IPS-20b (cell line): ENCODE measurements around the gene GPX6.
"Not testable (repeated sequence)": the region's sequence is repeated elsewhere in the genome, so short reads cannot be mapped to it uniquely, and the experiment has no call there.

Experiments used
- H3K27ac ChIP-seq: one replicate; pipeline ENCODE4 v1.5.1; 2013; ENCODE audit warnings: low read length
- H3K27me3 ChIP-seq: 2 replicates; pipeline ENCODE4 v1.6.1; 2013; ENCODE audit warnings: mild to moderate bottlenecking, low read length, inconsistent platforms; ENCODE audit not compliant: insufficient read depth
- H3K36me3 ChIP-seq: 2 replicates; pipeline ENCODE4 v1.6.1; 2013; ENCODE audit warnings: low read depth, mild to moderate bottlenecking, inconsistent platforms, low read length, moderate library complexity; ENCODE audit not compliant: insufficient read depth
- H3K4me1 ChIP-seq: 2 replicates; pipeline ENCODE4 v1.6.1; 2013; ENCODE audit warnings: mild to moderate bottlenecking, control low read depth, inconsistent platforms, low read length, moderate library complexity; ENCODE audit not compliant: insufficient read depth
- H3K4me3 ChIP-seq: 2 replicates; pipeline ENCODE4 v1.5.1; 2013; ENCODE audit warnings: mild to moderate bottlenecking, low read length, inconsistent platforms
- H3K9ac ChIP-seq: 2 replicates; pipeline ENCODE4 v1.6.1; 2013; ENCODE audit warnings: low read depth, mild to moderate bottlenecking, inconsistent platforms, low read length, moderate library complexity
- H3K9me3 ChIP-seq: 2 replicates; pipeline ENCODE4 v1.6.1; 2013; ENCODE audit warnings: mild to moderate bottlenecking, low read depth, low read length, inconsistent platforms; ENCODE audit not compliant: insufficient read depth

The GPX6 gene

DNA sequence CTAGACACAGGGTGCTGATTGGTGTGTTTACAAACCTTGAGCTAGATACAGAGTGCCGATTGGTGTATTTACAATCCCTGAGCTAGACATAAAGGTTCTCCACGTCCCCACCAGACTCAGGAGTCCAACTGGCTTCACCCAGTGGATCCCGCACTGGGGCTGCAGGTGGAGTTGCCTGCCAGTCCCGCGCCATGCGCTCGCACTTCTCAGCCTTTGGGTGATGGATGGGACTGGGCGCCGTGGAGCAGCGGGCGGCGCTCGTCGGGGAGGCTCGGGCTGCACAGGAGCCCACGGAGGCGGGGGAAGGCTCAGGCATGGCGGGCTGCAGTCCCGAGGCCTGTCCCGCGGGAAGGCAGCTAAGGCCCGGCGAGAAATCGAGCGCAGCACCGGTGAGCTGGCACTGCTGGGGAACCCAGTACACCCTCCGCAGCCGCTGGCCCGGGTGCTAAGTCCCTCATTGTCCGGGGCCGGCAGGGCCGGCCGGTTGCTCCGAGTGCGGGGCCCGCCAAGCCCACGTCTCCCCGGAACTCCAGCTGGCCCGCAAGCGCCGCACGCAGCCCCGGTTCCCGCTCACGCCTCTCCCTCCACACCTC is 46.3 kb downstream of the GPX6 start:
- H3K27ac ChIP-seq, H3K4me3 ChIP-seq, H3K4me1 ChIP-seq, H3K9ac ChIP-seq, H3K36me3 ChIP-seq, H3K9me3 ChIP-seq, H3K27me3 ChIP-seq: not testable (repeated sequence)

DNA sequence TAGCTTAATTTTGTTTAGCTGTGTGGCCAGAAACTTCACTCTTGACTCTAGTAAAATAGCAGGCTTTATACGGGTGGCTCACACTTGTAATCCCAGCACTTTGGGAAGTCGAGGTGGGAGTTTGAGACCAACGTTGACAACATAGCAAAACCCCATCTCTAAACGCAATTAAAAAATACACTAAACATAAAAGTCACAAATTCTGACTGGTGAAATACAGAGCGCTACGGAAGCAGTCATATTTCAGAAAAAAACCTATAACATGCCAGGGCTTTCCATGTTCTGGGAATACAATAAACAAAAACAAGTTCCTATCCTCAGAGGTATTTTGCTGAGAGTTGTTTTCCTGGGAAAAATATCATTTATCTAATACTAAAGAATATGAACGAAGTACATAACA is 47.5 kb downstream of the GPX6 start:
- Histone ChIP-seq H3K36me3 (no peaks in the 10 kb centered on the region), H3K9me3 (0 out of 2 replicates have a peak, but pooled peaks cover 3% of the 10 kb centered on the region), H3K27me3 (peaks cover 6% of the 10 kb centered on the region; the same call in 1 of the 2 replicates), H3K4me1 (no peaks in the 10 kb centered on the region), H3K4me3 (no peak overlapping the region), H3K27ac (no peak overlapping the region), H3K9ac (no peak overlapping the region)

DNA sequence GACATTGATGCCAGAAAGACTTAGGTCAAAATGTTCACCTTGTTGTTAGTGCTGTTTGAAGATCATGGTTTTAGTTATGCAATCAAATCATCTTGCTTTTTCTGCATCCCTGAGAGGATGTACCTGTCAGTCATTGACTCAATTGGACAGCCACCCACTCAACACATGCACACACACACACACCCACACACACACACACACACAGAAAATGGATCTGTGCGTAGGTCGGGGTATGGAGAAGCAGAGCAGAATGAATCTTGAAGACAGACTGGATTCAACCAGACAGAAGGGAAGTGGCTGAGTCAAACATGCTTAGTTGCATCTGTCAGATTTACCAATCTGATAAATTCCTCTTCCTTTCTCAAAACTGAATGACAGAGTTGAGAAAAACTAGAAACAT is 53.2 kb downstream of the GPX6 start:
- H3K9ac ChIP-seq = no peak overlapping the region
- peaks cover 34% of the 10 kb centered on the region for H3K27me3 ChIP-seq

DNA sequence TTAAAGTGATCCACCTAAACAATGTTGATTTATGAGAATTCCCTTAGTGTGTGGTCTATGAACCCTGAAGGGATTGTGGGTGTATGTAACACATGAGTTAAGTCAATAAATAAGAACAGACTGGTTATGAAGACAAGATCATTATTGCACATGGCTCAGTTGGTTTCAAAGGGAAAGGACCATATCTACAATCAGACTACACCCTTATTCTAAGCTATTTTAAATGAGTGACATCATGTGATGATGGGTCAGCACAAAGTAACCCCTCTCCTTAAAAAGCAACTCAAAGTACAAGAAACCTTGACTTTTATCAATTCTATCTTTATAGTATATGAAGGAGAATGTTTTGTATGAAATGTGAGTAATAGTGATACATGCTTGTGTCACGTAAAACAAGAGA is 57.0 kb downstream of the GPX6 start:
- Histone ChIP-seq H3K36me3 (no peaks in the 10 kb centered on the region), H3K27me3 (peaks cover 35% of the 10 kb centered on the region), H3K27ac (no peak overlapping the region), H3K9me3 (no peaks in the 10 kb centered on the region), H3K4me3 (no peak overlapping the region), H3K9ac (no peak overlapping the region), H3K4me1 (no peaks in the 10 kb centered on the region)

More for the DNA sequence above, 53.2 kb downstream of the GPX6 start:
- H3K4me1 ChIP-seq = no peaks in the 10 kb centered on the region
- no peak overlapping the region for H3K27ac ChIP-seq
- no peak overlapping the region for H3K4me3 ChIP-seq
- no peaks in the 10 kb centered on the region for H3K36me3 ChIP-seq
- H3K9me3 ChIP-seq = no peaks in the 10 kb centered on the region
